Measurements from ENCODE around the gene B4GALT5.

- TF ChIP-seq POLR2AphosphoS5 (IDR thresholded peaks at IDR 0.05; ENCODE audit: low read depth, low read length), result no peak
- TF ChIP-seq SIN3A (IDR thresholded peaks at IDR 0.05; ENCODE audit: borderline replicate concordance, insufficient read depth, low read length), result no peak
Measured at GRCh38 chr20:49705358-49705757, 8.3 kb downstream of the B4GALT5 start.

Data from PFSK-1 (cell line).